HG03039 (cell line): ENCODE data around the gene CELF4.

Source experiments
- ATAC-seq: cut with Tn5 transposase; IDR thresholded peaks from one replicate; pipeline ENCODE4 v1.9.1; 2021; ENCODE audit warnings: mild to moderate bottlenecking, moderate library complexity; ENCODE audit not compliant: unreplicated experiment

Gene CELF4

GRCh38 chr18:37422596-37422995 lies 143.0 kb downstream of the CELF4 start:
- ATAC-seq: no peak

GRCh38 chr18:37422116-37422515 lies 143.5 kb downstream of the CELF4 start:
- no peak for ATAC-seq

- no peak for ATAC-seq
Observed at GRCh38 chr18:37421341-37422077, 144.1 kb downstream of the CELF4 start.

GRCh38 chr18:37420315-37420880 lies 145.2 kb downstream of the CELF4 start:
- no peak for ATAC-seq

- ATAC-seq: no peak
Observed at GRCh38 chr18:37419866-37420265, 145.7 kb downstream of the CELF4 start.

GRCh38 chr18:37419315-37419714 lies 146.3 kb downstream of the CELF4 start:
- ATAC-seq: no peak

GRCh38 chr18:37414816-37415215 lies 150.8 kb downstream of the CELF4 start:
- ATAC-seq: no peak

- ATAC-seq: no peak
Observed at GRCh38 chr18:37412829-37413228, 152.8 kb downstream of the CELF4 start.

GRCh38 chr18:37412333-37412732 lies 153.3 kb downstream of the CELF4 start:
- ATAC-seq: no peak

GRCh38 chr18:37409878-37410277 lies 155.7 kb downstream of the CELF4 start:
- ATAC-seq: no peak

- ATAC-seq: no peak
Observed at GRCh38 chr18:37408676-37409265, 156.8 kb downstream of the CELF4 start.

GRCh38 chr18:37407571-37407970 lies 158.0 kb downstream of the CELF4 start:
- no peak for ATAC-seq

GRCh38 chr18:37405772-37406171 lies 159.8 kb downstream of the CELF4 start:
- no peak for ATAC-seq

GRCh38 chr18:37405229-37405628 lies 160.4 kb downstream of the CELF4 start:
- ATAC-seq: no peak

- no peak for ATAC-seq
Observed at GRCh38 chr18:37403788-37404187, 161.8 kb downstream of the CELF4 start.

- ATAC-seq: no peak
Observed at GRCh38 chr18:37403100-37403781, 162.4 kb downstream of the CELF4 start.

- ATAC-seq: no peak
Observed at GRCh38 chr18:37402735-37403099, 162.9 kb downstream of the CELF4 start.

- no peak for ATAC-seq
Observed at GRCh38 chr18:37400802-37401201, 164.8 kb downstream of the CELF4 start.

- ATAC-seq: no peak
Observed at GRCh38 chr18:37398248-37398920, 167.2 kb downstream of the CELF4 start.

- ATAC-seq: no peak
Observed at GRCh38 chr18:37397814-37398213, 167.8 kb downstream of the CELF4 start.

GRCh38 chr18:37396971-37397720 lies 168.5 kb downstream of the CELF4 start:
- no peak for ATAC-seq
